Stimulated activated CD4-positive, alpha-beta T cell treated with anti-CD3 and anti-CD28 coated beads, Interleukin-15, amount 100 ng/mL, for 1 hour (primary cell): ENCODE measurements around the gene AGPAT3.
A peak's percentile ranks its signal among the peaks of the same experiment; 100 is the strongest.

Experiments
- DNase-seq, 2 donors: peaks; one replicate each; pipeline ENCODE4 v3.0.0-alpha.2; 2020; ENCODE audit warnings: low read depth in 1 of 2, low spot score in 1 of 2

AGPAT3 gene

GRCh38 chr21:43971992-43972255 is 106.9 kb downstream of the AGPAT3 start:
- DNase-seq: no peak

GRCh38 chr21:43972850-43973633 is 108.0 kb downstream of the AGPAT3 start:
- DNase-seq: no peak

- DNase-seq: no peak
Observed at GRCh38 chr21:43973634-43973955, 108.6 kb downstream of the AGPAT3 start.

DNA sequence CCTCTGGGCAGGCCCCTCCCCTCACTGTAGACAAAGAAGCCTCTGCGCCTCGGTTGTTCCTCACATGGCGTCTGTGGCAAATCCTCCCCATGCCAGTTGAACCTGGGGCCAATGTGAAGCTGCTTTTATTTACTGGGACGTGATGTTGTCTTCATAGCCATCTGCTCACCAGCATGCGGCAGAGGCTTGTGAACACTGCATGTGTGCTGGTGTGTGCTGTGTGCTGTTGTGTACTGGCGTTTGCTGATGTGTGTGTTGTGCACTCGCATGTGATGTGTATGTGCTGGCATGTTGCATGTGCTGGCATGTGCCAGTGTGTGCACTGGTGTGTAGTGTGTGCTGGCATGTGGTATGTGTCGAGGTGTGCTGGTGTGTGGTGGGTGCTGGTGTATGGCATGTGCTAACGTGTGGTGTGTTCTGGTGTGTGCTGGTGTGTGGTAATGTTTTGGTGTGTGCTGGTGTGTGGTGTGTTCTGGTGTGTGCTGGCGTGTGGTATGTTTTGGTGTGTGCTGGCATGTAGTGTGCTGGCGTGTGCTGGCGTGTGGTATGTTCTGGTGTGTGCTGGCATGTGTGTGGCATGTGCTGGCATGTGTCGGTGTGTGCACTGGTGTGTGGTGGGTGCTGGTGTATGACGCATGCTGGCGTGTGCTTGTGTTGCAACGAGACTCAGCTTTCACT is 109.9 kb downstream of the AGPAT3 start:
- no peak for DNase-seq

GRCh38 chr21:43975469-43976098 is 110.6 kb downstream of the AGPAT3 start:
- DNase-seq: peak; percentile 66 to 75

DNA sequence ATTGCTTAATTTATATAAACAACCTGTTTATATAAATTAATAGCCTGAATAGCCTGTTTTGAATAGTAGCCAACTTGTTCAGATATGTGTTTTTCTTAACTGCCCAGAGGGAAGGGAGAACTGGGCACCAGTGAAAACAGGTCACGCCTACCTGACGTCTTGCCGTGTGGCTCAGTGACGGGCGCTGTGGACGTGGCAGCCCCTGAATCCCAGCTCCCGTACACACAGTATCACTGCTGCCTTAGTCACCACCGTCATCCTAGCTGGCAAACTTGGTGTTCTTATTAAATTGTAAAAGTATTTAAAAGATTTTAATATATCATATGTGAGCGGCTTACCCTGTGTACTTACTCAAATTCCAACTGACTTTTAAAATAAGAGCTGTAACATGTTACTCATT is 111.6 kb downstream of the AGPAT3 start:
- no peak for DNase-seq

GRCh38 chr21:43978060-43978459 is 113.0 kb downstream of the AGPAT3 start:
- DNase-seq: no peak

- DNase-seq: no peak
Observed at GRCh38 chr21:43979654-43980053, 114.6 kb downstream of the AGPAT3 start.

DNA sequence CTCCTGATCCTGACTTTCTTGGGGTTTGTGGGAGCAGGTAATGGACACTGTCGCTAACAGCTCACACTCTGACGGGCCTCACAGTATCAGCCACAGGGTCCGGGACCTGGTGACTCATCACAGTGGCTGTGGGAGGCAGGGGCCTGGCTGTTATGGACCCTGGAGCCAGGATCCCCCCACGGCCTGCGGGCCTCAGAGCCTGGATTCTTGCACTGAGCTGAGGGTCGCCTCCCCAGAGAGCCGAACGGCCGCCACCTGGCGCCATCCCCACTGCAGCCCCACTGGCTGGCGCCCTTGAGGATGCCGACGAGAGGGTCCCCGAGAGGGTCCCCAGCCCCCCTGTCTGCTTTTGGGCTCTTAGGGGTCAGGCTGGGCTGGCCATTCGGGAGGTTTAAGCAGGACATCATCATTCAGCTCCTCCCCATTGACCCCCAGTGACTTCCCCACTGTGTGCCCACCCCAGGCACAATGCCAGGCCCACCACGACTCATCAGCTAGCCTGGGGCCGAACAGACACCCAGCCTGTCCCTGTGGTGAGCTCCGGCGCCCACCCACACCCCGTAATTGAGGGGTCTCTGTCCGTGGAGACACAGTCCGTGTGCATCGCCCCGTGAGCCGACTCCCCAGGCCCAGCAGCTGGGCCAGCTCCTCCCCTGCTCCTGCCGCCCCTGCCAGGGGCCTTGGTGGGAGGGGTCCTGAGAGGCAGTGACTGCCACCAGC is 116.3 kb downstream of the AGPAT3 start:
- no peak for DNase-seq

- no peak for DNase-seq
Observed at GRCh38 chr21:43981871-43982210, 116.8 kb downstream of the AGPAT3 start.

- no peak for DNase-seq
Observed at GRCh38 chr21:43982489-43983078, 117.6 kb downstream of the AGPAT3 start.

- DNase-seq: no peak
Observed at GRCh38 chr21:43983390-43983789, 118.4 kb downstream of the AGPAT3 start.

GRCh38 chr21:43983860-43984420 is 118.9 kb downstream of the AGPAT3 start:
- no peak for DNase-seq

DNA sequence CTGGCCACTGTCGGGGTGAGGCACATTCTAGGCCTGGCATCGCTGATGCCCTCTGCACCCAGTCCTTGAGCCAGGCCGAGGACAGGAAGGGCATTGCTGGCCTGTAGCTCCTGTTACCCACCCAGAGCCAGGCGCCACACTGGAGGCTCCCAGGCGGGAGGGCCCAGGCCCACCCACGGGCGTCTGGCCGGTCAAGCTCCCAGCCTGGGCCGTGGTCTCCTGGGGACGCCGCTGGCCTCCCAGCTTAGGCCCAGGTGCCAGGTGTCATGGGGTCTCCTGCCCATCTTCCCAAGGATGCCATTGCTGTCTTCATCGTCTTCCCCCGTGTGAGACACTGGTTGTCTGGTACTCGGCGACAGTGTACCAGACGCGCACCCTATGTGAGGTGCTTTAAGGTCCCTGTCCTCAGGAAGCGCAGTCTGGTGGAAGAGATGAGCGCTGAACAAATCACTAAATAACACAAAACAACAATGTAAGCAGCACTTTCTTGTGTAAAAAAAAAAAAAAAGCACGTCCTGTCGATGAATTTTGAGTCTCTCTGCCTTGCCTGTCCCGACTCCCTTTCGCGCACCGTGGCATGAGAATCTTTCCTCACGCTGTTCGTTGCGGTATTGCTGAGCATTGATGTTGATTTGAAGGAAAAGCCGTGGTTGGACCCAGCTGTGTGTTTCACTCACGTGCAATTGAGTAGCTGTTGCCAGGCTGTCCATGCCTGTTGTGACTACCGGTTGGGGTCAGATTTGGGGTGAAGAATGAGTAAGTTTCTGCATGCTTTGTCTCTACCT is 120.1 kb downstream of the AGPAT3 start:
- DNase-seq: no peak

GRCh38 chr21:43985690-43986251 is 120.7 kb downstream of the AGPAT3 start:
- no peak for DNase-seq

DNA sequence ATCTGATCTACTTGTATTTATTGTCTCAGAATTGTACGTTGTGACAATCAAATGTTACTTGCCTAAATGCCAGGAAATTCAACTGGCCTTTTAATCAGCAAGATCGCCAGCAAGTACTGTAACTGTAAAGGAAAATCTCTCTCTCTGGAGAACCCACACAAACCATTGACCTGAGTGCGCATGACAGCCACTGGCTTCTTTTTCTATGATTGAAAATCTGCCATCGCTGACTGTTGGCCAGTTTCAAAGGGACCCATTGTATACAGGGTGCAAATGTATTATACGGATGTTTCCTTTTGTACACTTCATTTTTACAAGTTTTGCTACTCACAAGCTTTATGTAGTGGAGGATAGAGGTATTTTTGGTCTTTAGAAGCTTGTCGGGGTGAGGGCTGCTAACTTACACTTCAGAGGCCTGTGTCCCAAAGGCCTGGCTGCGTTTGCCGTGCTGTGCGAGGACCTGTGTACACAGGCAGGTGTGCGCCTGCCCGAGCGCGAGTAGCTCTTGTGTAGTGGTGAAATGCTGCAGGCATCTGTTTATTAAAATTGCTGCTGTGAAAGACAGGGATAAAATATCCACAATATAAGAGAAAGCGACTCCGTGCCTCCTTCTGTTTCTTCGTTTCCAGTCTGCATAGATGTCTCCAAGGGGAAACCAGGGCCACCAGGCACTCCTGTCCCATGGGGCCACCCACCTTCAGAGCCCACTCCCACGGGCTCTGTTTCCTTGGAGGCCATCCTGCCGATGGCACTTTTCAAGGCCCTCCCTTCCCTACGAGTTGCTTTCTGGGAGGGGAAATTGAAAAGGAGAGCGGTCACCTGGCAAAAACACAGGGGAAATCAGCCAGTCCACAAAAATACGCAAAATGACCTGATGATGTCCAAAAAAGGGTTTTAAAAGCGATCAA is 121.8 kb downstream of the AGPAT3 start:
- no peak for DNase-seq

GRCh38 chr21:43987509-43987908 is 122.5 kb downstream of the AGPAT3 start:
- DNase-seq: no peak

- DNase-seq: no peak
Observed at GRCh38 chr21:43988016-43988415, 123.0 kb downstream of the AGPAT3 start.

- no peak for DNase-seq
Observed at GRCh38 chr21:43988506-43989230, 123.6 kb downstream of the AGPAT3 start.
